ENCODE data around the gene LALBA. TPM values are rescaled to one million over a fixed set of nuclear protein-coding genes. Genes with fewer than 3 reads are reported as not detected.

The LALBA gene
- total RNA-seq (2022; extraction: Qiagen RNA extraction; ENCODE audit: low read depth): not detected in 5 replicates

GRCh38 chr12:48569946-48570345, at the start of gene LALBA:
LALBA (minus strand) TSS chr12:48570046; CDS start chr12:48570020, 26 bp downstream.

DNA sequence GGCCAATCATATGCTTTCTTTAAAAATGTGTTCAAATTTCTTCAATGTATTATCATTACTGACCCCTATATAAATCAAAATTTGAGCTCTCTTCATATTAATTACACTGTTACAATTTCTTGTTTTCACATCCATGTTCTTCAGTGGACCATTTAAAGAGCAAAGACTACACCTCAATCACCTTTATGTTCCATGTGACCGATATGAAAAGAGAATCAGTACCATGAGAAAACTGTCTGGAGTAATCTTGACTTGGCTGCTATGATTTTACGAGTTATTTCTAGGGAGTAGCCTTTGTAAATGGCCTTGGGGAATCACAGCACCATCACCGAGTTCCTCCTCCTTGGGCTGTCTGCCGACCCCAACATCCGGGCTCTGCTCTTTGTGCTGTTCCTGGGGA, 44.5 kb downstream of the LALBA start, which contains the start of gene OR8S1:
OR8S1 (plus strand) TSS at position 301 of the 400 bp plus-strand sequence; CDS start at position 301, 0 bp downstream.

Other genes starting within 250 kb of the LALBA start
- 5.1 to 8.1 TPM (median 6.3 TPM) in 5 replicates for gene ZNF641, start 219.1 kb downstream of the LALBA start, total RNA-seq (2022; extraction: Qiagen RNA extraction; ENCODE audit: low read depth)
- not detected in 5 replicates for gene ANP32D, start 97.5 kb downstream of the LALBA start, total RNA-seq (2022; extraction: Qiagen RNA extraction; ENCODE audit: low read depth)
- not detected in 5 replicates for gene C12orf54, start 87.5 kb downstream of the LALBA start, total RNA-seq (2022; extraction: Qiagen RNA extraction; ENCODE audit: low read depth)
- gene OR8S1, start 44.4 kb downstream of the LALBA start, total RNA-seq (2022; extraction: Qiagen RNA extraction; ENCODE audit: low read depth): not detected in 5 replicates
- gene KANSL2, start 112.2 kb upstream of the LALBA start, total RNA-seq (2022; extraction: Qiagen RNA extraction; ENCODE audit: low read depth): 31.6 to 48.7 TPM (median 35.3 TPM) in 5 replicates
- 9.2 to 15.9 TPM (median 14.0 TPM) in 5 replicates for gene CCNT1, start 146.7 kb upstream of the LALBA start, total RNA-seq (2022; extraction: Qiagen RNA extraction; ENCODE audit: low read depth)
- 10.1 to 16.3 TPM (median 15.7 TPM) in 5 replicates for gene ADCY6, start 219.0 kb upstream of the LALBA start, total RNA-seq (2022; extraction: Qiagen RNA extraction; ENCODE audit: low read depth)
- gene CACNB3, start 248.4 kb upstream of the LALBA start, total RNA-seq (2022; extraction: Qiagen RNA extraction; ENCODE audit: low read depth): 28.2 to 48.8 TPM (median 36.0 TPM) in 5 replicates